ENCODE measurements around the gene PROM2.
A peak's percentile ranks its signal among the peaks of the same experiment; 100 is the strongest.

PROM2 gene

GRCh38 chr2:95312543-95313201, 38.4 kb downstream of the PROM2 start:
- H3K4me2 ChIP-seq = no peak overlapping the region
- no peaks in the 10 kb centered on the region for H3K36me3 ChIP-seq
- no peak for TF ChIP-seq Cebpa-rat (IDR thresholded peaks at IDR 0.05)
- peaks cover 29% of the 10 kb centered on the region for H3K4me1 ChIP-seq
- no peak overlapping the region for H3K27ac ChIP-seq
- H3K9ac ChIP-seq = no peak overlapping the region
- H3K9me3 ChIP-seq = no peaks in the 10 kb centered on the region
- peaks cover 62% of the 10 kb centered on the region for H4K20me1 ChIP-seq
- H3K4me3 ChIP-seq = no peak overlapping the region
- peaks cover 33% of the 10 kb centered on the region for H3K27me3 ChIP-seq

- Histone ChIP-seq H3K36me3 (no peaks in the 10 kb centered on the region), H3K9me3 (no peaks in the 10 kb centered on the region), H3K27me3 (peaks cover 30% of the 10 kb centered on the region), H4K20me1 (peaks cover 56% of the 10 kb centered on the region), H3K4me2 (no peak overlapping the region), H3K9ac (no peak overlapping the region), H3K4me3 (no peak overlapping the region), H3K4me1 (peaks cover 29% of the 10 kb centered on the region), H3K27ac (no peak overlapping the region)
- TF ChIP-seq Cebpa-rat (IDR thresholded peaks at IDR 0.05) = no peak
These were observed 39.3 kb downstream of the PROM2 start for GRCh38 chr2:95313296-95314131.

GRCh38 chr2:95314598-95314963, 40.3 kb downstream of the PROM2 start:
- no peak overlapping the region for H3K4me3 ChIP-seq
- H3K9me3 ChIP-seq = no peaks in the 10 kb centered on the region
- H3K4me1 ChIP-seq = peaks cover 29% of the 10 kb centered on the region
- H3K36me3 ChIP-seq = no peaks in the 10 kb centered on the region
- TF ChIP-seq Cebpa-rat (IDR thresholded peaks at IDR 0.05) = no peak
- no peak overlapping the region for H3K27ac ChIP-seq
- H3K9ac ChIP-seq = no peak overlapping the region
- peaks cover 48% of the 10 kb centered on the region for H4K20me1 ChIP-seq
- H3K27me3 ChIP-seq = peaks cover 24% of the 10 kb centered on the region
- no peak overlapping the region for H3K4me2 ChIP-seq

GRCh38 chr2:95314964-95315611, 40.8 kb downstream of the PROM2 start:
- no peak for TF ChIP-seq Cebpa-rat (IDR thresholded peaks at IDR 0.05)
- no peak overlapping the region for H3K4me2 ChIP-seq

GRCh38 chr2:95315801-95316411, 41.7 kb downstream of the PROM2 start:
- peaks cover 16% of the 10 kb centered on the region for H3K4me1 ChIP-seq
- no peak for TF ChIP-seq Cebpa-rat (IDR thresholded peaks at IDR 0.05)
- H3K36me3 ChIP-seq = no peaks in the 10 kb centered on the region
- H3K27ac ChIP-seq = no peak overlapping the region
- no peak overlapping the region for H3K4me3 ChIP-seq
- H3K9ac ChIP-seq = no peak overlapping the region
- H3K4me2 ChIP-seq = peak overlapping the region; percentile 65
- peaks cover 18% of the 10 kb centered on the region for H3K27me3 ChIP-seq
- H4K20me1 ChIP-seq = peaks cover 34% of the 10 kb centered on the region
- H3K9me3 ChIP-seq = no peaks in the 10 kb centered on the region

More at GRCh38 chr2:95314964-95315611, 40.8 kb downstream of the PROM2 start:
- Histone ChIP-seq H3K9ac (no peak overlapping the region), H4K20me1 (peaks cover 42% of the 10 kb centered on the region), H3K27me3 (peaks cover 20% of the 10 kb centered on the region), H3K4me1 (peaks cover 24% of the 10 kb centered on the region), H3K4me3 (no peak overlapping the region), H3K36me3 (no peaks in the 10 kb centered on the region), H3K9me3 (no peaks in the 10 kb centered on the region), H3K27ac (no peak overlapping the region)

GRCh38 chr2:95316466-95317122, 42.3 kb downstream of the PROM2 start:
- Histone ChIP-seq H3K4me3 (no peak overlapping the region), H3K36me3 (no peaks in the 10 kb centered on the region), H4K20me1 (peaks cover 27% of the 10 kb centered on the region), H3K9ac (no peak overlapping the region), H3K27ac (no peak overlapping the region), H3K27me3 (peaks cover 11% of the 10 kb centered on the region), H3K4me2 (peak overlapping the region; percentile 65), H3K4me1 (peaks cover 11% of the 10 kb centered on the region), H3K9me3 (no peaks in the 10 kb centered on the region)
- no peak for TF ChIP-seq Cebpa-rat (IDR thresholded peaks at IDR 0.05)

- H4K20me1 ChIP-seq = peaks cover 22% of the 10 kb centered on the region; the same call in 1 of the 2 replicates
- no peak overlapping the region for H3K27ac ChIP-seq
- H3K9ac ChIP-seq = no peak overlapping the region
- H3K4me3 ChIP-seq = no peak overlapping the region
- no peak for TF ChIP-seq Cebpa-rat (IDR thresholded peaks at IDR 0.05)
- H3K4me1 ChIP-seq = peaks cover 11% of the 10 kb centered on the region
- H3K4me2 ChIP-seq = no peak overlapping the region
- peaks cover 6% of the 10 kb centered on the region; the same call in 1 of the 2 replicates for H3K27me3 ChIP-seq
- no peaks in the 10 kb centered on the region for H3K9me3 ChIP-seq
- no peaks in the 10 kb centered on the region for H3K36me3 ChIP-seq
These were observed 42.9 kb downstream of the PROM2 start for GRCh38 chr2:95317123-95317500.

- no peak for TF ChIP-seq Cebpa-rat (IDR thresholded peaks at IDR 0.05)
- no peak overlapping the region for H3K27ac ChIP-seq
- H3K9ac ChIP-seq = no peak overlapping the region
- H4K20me1 ChIP-seq = peaks cover 17% of the 10 kb centered on the region; the same call in 1 of the 2 replicates
- H3K4me2 ChIP-seq = no peak overlapping the region
- H3K4me1 ChIP-seq = peaks cover 11% of the 10 kb centered on the region
- H3K9me3 ChIP-seq = no peaks in the 10 kb centered on the region
- no peak overlapping the region for H3K4me3 ChIP-seq
- H3K36me3 ChIP-seq = no peaks in the 10 kb centered on the region
- H3K27me3 ChIP-seq = 0 out of 2 replicates have a peak, but pooled peaks cover 6% of the 10 kb centered on the region
These were observed 43.6 kb downstream of the PROM2 start for GRCh38 chr2:95317665-95318425.
